Fibroblast of pulmonary artery (primary cell): Measurements from ENCODE around the gene DEAF1.
"Not testable (repeated sequence)": the region's sequence is repeated elsewhere in the genome, so short reads cannot be mapped to it uniquely, and the experiment has no call there.

Experiments used
- DNase-seq: peaks from one replicate; pipeline ENCODE4 v3.0.0-alpha.2; 2010; ENCODE audit warnings: low read depth
- H3K4me3 ChIP-seq: replicated peaks from 2 replicates; pipeline ENCODE4 v1.5.1; 2011; ENCODE audit warnings: low read depth, mild to moderate bottlenecking, control low read depth, low read length, moderate library complexity
- TF ChIP-seq, protein P1 (sequence below): IDR thresholded peaks from 2 replicates; pipeline ENCODE4 v1.5.1; 2011; ENCODE audit warnings: mild to moderate bottlenecking, control low read depth, low read length, inconsistent platforms; ENCODE audit errors: missing control alignments

Gene DEAF1

DNA sequence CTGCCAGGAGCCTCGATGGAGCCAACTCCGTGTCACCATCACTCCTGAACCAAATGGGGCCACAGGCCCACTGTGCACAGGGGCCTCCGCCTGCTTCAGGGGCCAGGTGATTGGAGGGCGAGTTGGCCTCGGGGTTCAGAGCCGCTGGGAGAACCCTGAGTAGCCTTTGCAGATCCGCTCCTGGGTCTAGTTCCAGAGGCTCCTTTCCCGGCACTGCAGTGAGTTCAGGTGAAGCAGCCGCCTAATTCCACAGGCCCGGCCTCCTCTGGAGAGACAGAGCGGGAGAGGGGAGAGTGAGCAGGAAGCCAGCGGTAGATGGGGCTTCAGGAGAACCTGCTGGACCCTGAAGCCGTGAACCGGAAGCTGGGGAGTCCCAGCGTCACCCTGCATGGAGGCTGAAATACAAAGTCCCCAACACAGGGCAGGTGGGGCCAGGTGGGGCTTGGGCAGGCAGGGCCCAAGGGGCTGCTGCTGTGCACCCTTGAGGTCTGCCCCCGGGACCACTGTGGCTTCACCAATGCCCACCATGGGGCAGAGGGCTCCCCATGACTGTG is 35.4 kb downstream of the DEAF1 start:
- no peak for DNase-seq
- TF ChIP-seq, protein P1, sequence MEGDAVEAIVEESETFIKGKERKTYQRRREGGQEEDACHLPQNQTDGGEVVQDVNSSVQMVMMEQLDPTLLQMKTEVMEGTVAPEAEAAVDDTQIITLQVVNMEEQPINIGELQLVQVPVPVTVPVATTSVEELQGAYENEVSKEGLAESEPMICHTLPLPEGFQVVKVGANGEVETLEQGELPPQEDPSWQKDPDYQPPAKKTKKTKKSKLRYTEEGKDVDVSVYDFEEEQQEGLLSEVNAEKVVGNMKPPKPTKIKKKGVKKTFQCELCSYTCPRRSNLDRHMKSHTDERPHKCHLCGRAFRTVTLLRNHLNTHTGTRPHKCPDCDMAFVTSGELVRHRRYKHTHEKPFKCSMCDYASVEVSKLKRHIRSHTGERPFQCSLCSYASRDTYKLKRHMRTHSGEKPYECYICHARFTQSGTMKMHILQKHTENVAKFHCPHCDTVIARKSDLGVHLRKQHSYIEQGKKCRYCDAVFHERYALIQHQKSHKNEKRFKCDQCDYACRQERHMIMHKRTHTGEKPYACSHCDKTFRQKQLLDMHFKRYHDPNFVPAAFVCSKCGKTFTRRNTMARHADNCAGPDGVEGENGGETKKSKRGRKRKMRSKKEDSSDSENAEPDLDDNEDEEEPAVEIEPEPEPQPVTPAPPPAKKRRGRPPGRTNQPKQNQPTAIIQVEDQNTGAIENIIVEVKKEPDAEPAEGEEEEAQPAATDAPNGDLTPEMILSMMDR: no peak
- H3K4me3 ChIP-seq: no peak overlapping the region

DNA sequence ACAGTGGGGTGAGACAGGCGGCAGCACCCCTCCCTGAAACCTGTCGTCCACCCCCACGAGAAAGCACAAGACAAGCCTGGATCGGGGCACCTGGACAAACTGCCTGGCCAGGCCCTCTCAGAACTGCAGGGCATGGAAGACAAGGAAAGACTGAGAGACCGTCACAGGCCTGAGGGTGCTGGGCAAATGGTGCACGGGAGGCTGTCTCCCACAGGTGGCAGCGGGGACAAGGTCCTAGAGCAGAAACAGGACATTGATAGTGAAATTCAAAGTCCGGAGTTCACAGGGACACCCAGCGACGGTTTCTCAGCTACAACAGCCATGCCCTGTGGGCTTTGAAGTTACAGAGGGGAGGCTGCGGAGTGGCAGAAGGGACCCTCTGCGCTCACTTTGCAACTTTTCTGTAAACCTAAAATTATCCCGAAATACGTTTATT is 37.3 kb downstream of the DEAF1 start:
- TF ChIP-seq, protein P1: no peak
- H3K4me3 ChIP-seq: no peak overlapping the region
- DNase-seq: no peak

DNA sequence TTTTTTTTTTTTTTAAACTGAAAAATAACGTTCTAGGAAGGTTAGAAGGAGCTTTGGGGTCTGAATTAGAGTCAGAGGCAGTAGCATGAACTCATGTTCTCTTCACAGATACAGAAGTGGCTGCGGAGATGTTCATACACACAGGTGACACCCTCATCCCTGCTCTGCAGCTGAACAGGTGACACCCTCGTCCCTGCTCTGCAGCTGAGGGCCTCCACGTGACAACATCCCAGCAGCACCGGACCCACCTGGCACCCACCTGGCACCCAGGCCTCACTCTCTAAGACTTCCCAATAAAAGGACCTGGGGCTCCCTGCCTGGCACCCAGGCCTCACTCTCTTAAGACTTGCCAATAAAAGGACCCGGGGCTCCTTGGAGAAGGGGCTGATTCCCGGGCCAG is 38.2 kb downstream of the DEAF1 start:
- TF ChIP-seq, protein P1: no peak
- DNase-seq: no peak
- no peak overlapping the region for H3K4me3 ChIP-seq

DNA sequence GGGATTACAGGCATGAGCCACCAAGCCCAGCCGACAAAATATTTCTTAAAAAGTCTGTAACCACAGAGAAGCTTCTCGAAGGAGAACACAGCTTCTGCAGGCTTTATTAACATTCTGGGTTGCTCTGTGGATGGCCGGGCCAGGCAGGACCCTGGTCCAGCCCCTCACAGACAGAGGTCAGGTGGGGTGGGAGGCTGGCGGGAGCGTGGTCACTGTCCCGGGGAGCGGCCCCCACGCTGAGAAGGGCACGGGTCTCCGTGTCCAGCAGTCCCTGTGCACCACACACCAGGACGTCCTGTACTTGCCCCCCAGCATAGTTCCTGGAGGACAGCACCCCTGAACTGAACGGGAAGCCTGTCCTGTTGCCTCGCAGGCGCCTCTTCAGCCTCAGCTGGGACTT is 38.6 kb downstream of the DEAF1 start:
- no peak overlapping the region for H3K4me3 ChIP-seq
- TF ChIP-seq, protein P1: no peak
- no peak for DNase-seq

DNA sequence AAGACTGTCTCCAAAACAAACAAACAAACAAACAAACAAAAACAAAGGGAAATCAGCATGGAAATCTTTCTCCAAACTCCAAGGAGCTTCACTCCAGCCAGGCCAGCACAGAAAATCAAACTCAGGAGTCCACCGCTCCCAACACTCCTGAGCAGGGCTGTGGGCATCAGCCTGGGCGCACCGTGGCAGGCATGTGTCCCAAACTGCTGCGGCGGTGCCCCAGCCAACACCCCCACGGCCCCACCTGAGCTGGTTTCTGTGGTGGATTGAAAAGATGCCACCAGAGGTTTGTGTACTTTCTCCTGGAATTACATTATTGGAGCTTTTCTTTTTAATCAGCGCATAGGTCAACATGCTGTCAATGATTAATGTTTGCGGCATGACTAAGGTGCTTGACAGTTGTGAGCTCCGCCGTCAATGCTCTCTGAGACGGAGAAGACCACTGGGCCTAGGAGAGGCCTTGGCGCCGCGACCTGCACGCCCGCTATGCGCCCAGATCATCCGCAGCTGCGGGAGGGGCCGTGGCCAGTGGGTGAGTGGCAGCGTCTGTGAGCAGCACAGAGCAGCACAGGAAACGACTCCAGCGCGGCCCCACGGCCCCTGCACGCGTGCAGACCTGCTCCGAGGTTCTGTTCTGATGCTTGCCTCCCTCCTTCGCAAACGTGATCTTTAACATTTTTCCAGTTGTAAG is 39.8 kb downstream of the DEAF1 start:
- TF ChIP-seq, protein P1: no peak
- no peak for DNase-seq
- H3K4me3 ChIP-seq: no peak overlapping the region

DNA sequence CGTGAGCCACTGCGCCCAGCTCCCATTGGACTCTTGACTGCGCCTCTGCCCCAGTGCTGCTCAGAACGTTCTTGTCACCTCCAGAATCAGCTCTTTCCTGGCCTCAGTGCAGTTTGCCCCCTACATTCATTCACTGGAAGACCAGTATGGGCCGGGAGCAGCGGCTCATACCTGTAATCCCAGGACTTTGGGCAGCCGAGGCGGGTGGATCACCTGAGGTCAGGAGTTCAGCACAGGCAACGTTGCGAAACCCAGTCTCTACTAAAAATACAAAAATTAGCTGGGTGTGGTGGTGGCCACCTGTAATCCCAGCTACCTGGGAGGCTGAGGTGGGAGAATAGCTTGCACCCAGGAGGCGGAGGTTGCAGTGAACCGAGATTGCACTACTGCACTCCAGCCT is 40.6 kb downstream of the DEAF1 start:
- H3K4me3 ChIP-seq, DNase-seq: not testable (repeated sequence)

DNA sequence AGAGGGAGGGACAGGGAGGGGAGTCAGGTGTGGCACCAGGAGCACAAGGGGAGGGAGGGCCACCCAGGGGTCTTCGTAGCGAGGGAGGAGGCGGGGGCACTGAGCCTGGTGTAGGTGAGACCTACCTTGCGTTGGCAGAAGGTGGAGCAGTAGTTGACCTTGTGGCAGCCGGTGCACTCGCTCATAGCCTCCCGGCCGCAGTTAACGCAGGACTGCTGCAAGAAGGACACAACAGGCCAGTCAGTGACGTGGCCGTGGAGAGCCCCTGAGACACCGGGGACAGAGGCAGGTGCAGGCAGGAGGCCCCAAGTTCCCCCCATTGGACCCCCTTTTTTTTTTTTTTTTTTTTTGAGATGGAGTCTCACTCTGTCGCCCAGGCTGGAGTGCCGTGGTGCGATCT is 41.2 kb downstream of the DEAF1 start:
- TF ChIP-seq, protein P1: no peak
- DNase-seq: no peak
- H3K4me3 ChIP-seq: no peak overlapping the region

DNA sequence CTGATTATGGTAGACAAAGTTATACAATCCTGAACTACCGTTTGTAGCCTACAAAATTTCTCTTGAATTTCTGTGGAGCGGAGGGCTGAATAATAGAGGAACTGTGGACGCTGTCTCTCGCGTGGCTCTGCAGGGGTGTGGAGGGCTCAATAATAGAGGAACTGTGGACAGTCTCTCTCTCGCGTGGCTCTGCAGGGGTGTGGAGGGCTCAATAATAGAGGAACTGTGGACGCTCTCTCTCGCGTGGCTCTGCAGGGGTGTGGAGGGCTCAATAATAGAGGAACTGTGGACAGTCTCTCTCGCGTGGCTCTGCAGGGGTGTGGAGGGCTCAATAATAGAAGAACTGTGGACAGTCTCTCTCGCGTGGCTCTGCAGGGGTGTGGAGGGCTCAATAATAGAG is 41.9 kb downstream of the DEAF1 start:
- not testable (repeated sequence) for H3K4me3 ChIP-seq, DNase-seq
